Liver (tissue), 3 donors: ENCODE results near the gene GGA1.
A peak's percentile ranks its signal among the peaks of the same experiment; 100 is the strongest.

Source experiments
- EGR1 ChIP-seq, 2 donors: IDR thresholded peaks; 2 replicates each; pipeline ENCODE4 v1.6.1; 2016 to 2018; ENCODE audit warnings: antibody characterized with exemption in 2 of 2, low read depth in 2 of 2
- GABPA ChIP-seq, 2 donors: IDR thresholded peaks in 1 of 2; conservative IDR thresholded peaks in 1 of 2; 2 replicates each; pipeline ENCODE4 v1.6.1; 2016; ENCODE audit warnings: antibody characterized with exemption in 2 of 2, mild to moderate bottlenecking in 1 of 2, moderate library complexity in 1 of 2
- HNF4G ChIP-seq: IDR thresholded peaks from 2 replicates; pipeline ENCODE4 v1.6.1; 2016; ENCODE audit warnings: antibody characterized with exemption
- JUND ChIP-seq, 2 donors: IDR thresholded peaks; 2 replicates each; pipeline ENCODE4 v1.6.1; 2016; ENCODE audit warnings: antibody characterized with exemption in 2 of 2
- RXRA ChIP-seq, 2 donors: IDR thresholded peaks; 2 replicates each; pipeline ENCODE4 v1.6.1; 2017 to 2018; ENCODE audit warnings: antibody characterized with exemption in 2 of 2, mild to moderate bottlenecking in 1 of 2
- SP1 ChIP-seq: IDR thresholded peaks from 2 replicates; pipeline ENCODE4 v1.6.1; 2018; ENCODE audit warnings: antibody characterized with exemption, mild to moderate bottlenecking
- TAF1 ChIP-seq: conservative IDR thresholded peaks from 2 replicates; pipeline ENCODE4 v1.6.1; 2016; ENCODE audit warnings: antibody characterized with exemption, mild to moderate bottlenecking
- YY1 ChIP-seq: IDR thresholded peaks from 2 replicates; pipeline ENCODE4 v1.6.1; 2016; ENCODE audit warnings: antibody characterized with exemption, mild to moderate bottlenecking
- TF ChIP-seq, protein P1 (sequence below): fragments of 150-350 bp; IDR thresholded peaks from 2 replicates; pipeline ENCODE4 v1.5.1; 2017; ENCODE audit warnings: improper control_type of control experiment, low read depth, low read length; ENCODE audit not compliant: missing input control
- TF ChIP-seq, protein P2 (sequence below): IDR thresholded peaks from 2 replicates; pipeline ENCODE4 v1.6.1; 2016; ENCODE audit warnings: antibody characterized with exemption
- TF ChIP-seq, protein P3 (sequence below): IDR thresholded peaks from 2 replicates; pipeline ENCODE4 v1.6.1; 2016; ENCODE audit warnings: antibody characterized with exemption
- TF ChIP-seq, protein P4 (sequence below): IDR thresholded peaks from 2 replicates; pipeline ENCODE4 v1.6.1; 2016; ENCODE audit warnings: antibody characterized with exemption, mild to moderate bottlenecking
- TF ChIP-seq, protein P5 (sequence below): IDR thresholded peaks from 2 replicates; pipeline ENCODE4 v1.6.1; 2016; ENCODE audit warnings: antibody characterized with exemption
- donor health status: healthy.
- donor health status: healthy.

DNA sequence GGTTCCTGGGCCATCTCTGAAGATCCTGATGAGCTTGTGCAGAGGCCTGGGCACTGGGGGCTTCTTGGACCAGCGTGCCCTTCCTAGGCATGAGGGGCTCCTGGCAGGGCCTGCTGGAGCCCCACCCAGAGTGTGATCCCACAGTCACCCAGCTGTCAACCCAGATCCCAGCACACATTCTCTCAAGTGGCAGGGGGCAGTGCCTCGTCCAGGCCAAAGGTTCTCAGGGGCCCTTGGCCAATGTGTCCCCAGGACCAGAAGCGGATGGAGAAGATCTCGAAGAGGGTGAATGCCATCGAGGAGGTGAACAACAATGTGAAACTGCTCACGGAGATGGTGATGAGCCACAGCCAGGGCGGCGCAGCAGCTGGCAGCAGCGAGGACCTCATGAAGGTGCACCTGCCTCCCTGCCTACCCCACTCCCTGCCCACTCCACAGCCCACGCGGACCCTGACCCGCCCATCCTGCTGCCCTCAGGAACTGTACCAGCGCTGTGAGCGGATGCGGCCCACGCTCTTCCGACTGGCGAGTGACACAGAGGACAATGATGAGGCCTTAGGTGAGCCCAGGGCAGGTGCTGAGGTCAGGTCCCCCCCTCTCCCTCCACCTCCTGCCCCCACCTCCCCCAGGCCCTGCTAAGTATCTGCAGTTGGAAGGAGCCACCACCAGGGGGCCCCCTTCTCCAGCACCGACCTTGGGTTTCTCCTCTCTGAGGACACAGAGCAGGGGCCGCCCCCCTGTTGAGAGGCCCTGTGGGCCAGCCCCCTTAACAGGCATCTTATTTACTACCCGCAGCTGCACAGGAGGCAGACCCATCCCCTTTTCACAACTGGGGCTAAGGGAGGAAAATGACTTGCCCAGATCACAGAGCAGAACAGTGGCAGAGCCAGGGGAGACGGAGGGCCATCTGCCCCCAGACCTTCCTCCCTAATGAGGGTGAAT lies 14.7 kb downstream of the GGA1 start:
- TF ChIP-seq, protein P1, sequence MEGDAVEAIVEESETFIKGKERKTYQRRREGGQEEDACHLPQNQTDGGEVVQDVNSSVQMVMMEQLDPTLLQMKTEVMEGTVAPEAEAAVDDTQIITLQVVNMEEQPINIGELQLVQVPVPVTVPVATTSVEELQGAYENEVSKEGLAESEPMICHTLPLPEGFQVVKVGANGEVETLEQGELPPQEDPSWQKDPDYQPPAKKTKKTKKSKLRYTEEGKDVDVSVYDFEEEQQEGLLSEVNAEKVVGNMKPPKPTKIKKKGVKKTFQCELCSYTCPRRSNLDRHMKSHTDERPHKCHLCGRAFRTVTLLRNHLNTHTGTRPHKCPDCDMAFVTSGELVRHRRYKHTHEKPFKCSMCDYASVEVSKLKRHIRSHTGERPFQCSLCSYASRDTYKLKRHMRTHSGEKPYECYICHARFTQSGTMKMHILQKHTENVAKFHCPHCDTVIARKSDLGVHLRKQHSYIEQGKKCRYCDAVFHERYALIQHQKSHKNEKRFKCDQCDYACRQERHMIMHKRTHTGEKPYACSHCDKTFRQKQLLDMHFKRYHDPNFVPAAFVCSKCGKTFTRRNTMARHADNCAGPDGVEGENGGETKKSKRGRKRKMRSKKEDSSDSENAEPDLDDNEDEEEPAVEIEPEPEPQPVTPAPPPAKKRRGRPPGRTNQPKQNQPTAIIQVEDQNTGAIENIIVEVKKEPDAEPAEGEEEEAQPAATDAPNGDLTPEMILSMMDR, result peak; percentile 63
- TF ChIP-seq, protein P2, sequence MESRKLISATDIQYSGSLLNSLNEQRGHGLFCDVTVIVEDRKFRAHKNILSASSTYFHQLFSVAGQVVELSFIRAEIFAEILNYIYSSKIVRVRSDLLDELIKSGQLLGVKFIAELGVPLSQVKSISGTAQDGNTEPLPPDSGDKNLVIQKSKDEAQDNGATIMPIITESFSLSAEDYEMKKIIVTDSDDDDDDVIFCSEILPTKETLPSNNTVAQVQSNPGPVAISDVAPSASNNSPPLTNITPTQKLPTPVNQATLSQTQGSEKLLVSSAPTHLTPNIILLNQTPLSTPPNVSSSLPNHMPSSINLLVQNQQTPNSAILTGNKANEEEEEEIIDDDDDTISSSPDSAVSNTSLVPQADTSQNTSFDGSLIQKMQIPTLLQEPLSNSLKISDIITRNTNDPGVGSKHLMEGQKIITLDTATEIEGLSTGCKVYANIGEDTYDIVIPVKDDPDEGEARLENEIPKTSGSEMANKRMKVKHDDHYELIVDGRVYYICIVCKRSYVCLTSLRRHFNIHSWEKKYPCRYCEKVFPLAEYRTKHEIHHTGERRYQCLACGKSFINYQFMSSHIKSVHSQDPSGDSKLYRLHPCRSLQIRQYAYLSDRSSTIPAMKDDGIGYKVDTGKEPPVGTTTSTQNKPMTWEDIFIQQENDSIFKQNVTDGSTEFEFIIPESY, result no peak
- TF ChIP-seq, protein P3, sequence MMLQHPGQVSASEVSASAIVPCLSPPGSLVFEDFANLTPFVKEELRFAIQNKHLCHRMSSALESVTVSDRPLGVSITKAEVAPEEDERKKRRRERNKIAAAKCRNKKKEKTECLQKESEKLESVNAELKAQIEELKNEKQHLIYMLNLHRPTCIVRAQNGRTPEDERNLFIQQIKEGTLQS, result no peak
- TF ChIP-seq YY1, result no peak
- TF ChIP-seq JUND (IDR thresholded peaks at IDR 0.05), result no peak
- no peak for TF ChIP-seq SP1
- no peak for TF ChIP-seq RXRA (IDR thresholded peaks at IDR 0.05)
- TF ChIP-seq TAF1, result no peak
- TF ChIP-seq, protein P4, sequence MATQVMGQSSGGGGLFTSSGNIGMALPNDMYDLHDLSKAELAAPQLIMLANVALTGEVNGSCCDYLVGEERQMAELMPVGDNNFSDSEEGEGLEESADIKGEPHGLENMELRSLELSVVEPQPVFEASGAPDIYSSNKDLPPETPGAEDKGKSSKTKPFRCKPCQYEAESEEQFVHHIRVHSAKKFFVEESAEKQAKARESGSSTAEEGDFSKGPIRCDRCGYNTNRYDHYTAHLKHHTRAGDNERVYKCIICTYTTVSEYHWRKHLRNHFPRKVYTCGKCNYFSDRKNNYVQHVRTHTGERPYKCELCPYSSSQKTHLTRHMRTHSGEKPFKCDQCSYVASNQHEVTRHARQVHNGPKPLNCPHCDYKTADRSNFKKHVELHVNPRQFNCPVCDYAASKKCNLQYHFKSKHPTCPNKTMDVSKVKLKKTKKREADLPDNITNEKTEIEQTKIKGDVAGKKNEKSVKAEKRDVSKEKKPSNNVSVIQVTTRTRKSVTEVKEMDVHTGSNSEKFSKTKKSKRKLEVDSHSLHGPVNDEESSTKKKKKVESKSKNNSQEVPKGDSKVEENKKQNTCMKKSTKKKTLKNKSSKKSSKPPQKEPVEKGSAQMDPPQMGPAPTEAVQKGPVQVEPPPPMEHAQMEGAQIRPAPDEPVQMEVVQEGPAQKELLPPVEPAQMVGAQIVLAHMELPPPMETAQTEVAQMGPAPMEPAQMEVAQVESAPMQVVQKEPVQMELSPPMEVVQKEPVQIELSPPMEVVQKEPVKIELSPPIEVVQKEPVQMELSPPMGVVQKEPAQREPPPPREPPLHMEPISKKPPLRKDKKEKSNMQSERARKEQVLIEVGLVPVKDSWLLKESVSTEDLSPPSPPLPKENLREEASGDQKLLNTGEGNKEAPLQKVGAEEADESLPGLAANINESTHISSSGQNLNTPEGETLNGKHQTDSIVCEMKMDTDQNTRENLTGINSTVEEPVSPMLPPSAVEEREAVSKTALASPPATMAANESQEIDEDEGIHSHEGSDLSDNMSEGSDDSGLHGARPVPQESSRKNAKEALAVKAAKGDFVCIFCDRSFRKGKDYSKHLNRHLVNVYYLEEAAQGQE, result no peak
- TF ChIP-seq, protein P5, sequence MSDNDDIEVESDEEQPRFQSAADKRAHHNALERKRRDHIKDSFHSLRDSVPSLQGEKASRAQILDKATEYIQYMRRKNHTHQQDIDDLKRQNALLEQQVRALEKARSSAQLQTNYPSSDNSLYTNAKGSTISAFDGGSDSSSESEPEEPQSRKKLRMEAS, result no peak
- TF ChIP-seq GABPA (IDR thresholded peaks at IDR 0.05 in 1 of 2, conservative IDR thresholded peaks at IDR 0.05 in 1 of 2), result no peak
- TF ChIP-seq EGR1 (IDR thresholded peaks at IDR 0.05; ENCODE audit: low read depth in 2 of 2), result no peak
- TF ChIP-seq HNF4G, result no peak
